Mesenchymal stem cell (in vitro differentiated cells and primary cell): Measurements from ENCODE around the gene GUCA2A.
A peak's percentile ranks its signal among the peaks of the same experiment; 100 is the strongest.

Source experiments
- DNase-seq: peaks from one replicate; pipeline ENCODE4 v3.0.0-alpha.2; 2013
- H2AFZ ChIP-seq: one replicate; pipeline ENCODE4 v1.6.1; 2013; ENCODE audit warnings: low read depth, mild to moderate bottlenecking, control low read depth, inconsistent platforms, low read length, moderate library complexity
- H2AK5ac ChIP-seq: 2 replicates; pipeline ENCODE4 v1.6.1; 2013; ENCODE audit warnings: low read length, moderate library complexity, mild to moderate bottlenecking, inconsistent platforms; ENCODE audit not compliant: severe bottlenecking
- H2BK120ac ChIP-seq: one replicate; pipeline ENCODE4 v1.6.1; 2013; ENCODE audit warnings: low read depth, mild to moderate bottlenecking, inconsistent platforms, low read length, moderate library complexity
- H2BK12ac ChIP-seq, 2 experiments: one replicate each; pipeline ENCODE4 v1.6.1; 2013; ENCODE audit warnings: inconsistent platforms in 2 of 2, low read length in 2 of 2, mild to moderate bottlenecking in 2 of 2, moderate library complexity in 2 of 2, control low read depth in 1 of 2
- H2BK15ac ChIP-seq: one replicate; pipeline ENCODE4 v1.6.1; 2013; ENCODE audit warnings: mild to moderate bottlenecking, low read depth, inconsistent platforms; ENCODE audit not compliant: poor library complexity, severe bottlenecking
- H2BK5ac ChIP-seq: 2 replicates; pipeline ENCODE4 v1.6.1; 2013; ENCODE audit warnings: low read depth, mild to moderate bottlenecking, low read length, control low read depth, inconsistent platforms; ENCODE audit not compliant: poor library complexity, severe bottlenecking
- H3K14ac ChIP-seq, 2 experiments: one replicate each; pipeline ENCODE4 v1.6.1; 2013; ENCODE audit warnings: inconsistent platforms in 2 of 2, low read length in 2 of 2, control low read depth in 1 of 2, mild to moderate bottlenecking in 1 of 2, moderate library complexity in 1 of 2
- H3K18ac ChIP-seq, 2 experiments: one replicate each; pipeline ENCODE4 v1.6.1; 2013; ENCODE audit warnings: inconsistent platforms in 2 of 2, low read length in 2 of 2, control low read depth in 1 of 2, low read depth in 1 of 2, mild to moderate bottlenecking in 1 of 2
- H3K23ac ChIP-seq, 2 experiments: one replicate each; pipeline ENCODE4 v1.6.1; 2013; ENCODE audit warnings: inconsistent platforms in 2 of 2, low read length in 2 of 2, mild to moderate bottlenecking in 2 of 2, moderate library complexity in 2 of 2, control low read depth in 1 of 2
- H3K27ac ChIP-seq: 2 replicates; pipeline ENCODE4 v1.5.1; 2013; ENCODE audit warnings: mild to moderate bottlenecking, moderate library complexity, low read length, control low read depth, inconsistent platforms; ENCODE audit not compliant: poor library complexity, severe bottlenecking
- H3K27me3 ChIP-seq, 2 experiments: 2 replicates each; pipeline versions ENCODE4 v1.6.1 to v1.7.0; 2013; ENCODE audit warnings: low read length in 2 of 2, mild to moderate bottlenecking in 2 of 2, moderate library complexity in 2 of 2, control low read depth in 1 of 2, inconsistent platforms in 1 of 2; ENCODE audit not compliant: control insufficient read depth in 1 of 2, insufficient read depth in 1 of 2
- H3K36me3 ChIP-seq, 2 experiments: 2 replicates each; pipeline versions ENCODE4 v1.6.1 to v1.7.0; 2013; ENCODE audit warnings: low read length in 2 of 2, control low read depth in 1 of 2, inconsistent platforms in 1 of 2, low read depth in 1 of 2, mild to moderate bottlenecking in 1 of 2; ENCODE audit not compliant: insufficient read depth in 2 of 2, control insufficient read depth in 1 of 2
- H3K4ac ChIP-seq, 2 experiments: one replicate each; pipeline ENCODE4 v1.6.1; 2013; ENCODE audit warnings: inconsistent platforms in 2 of 2, low read length in 2 of 2, mild to moderate bottlenecking in 2 of 2, moderate library complexity in 2 of 2, control low read depth in 1 of 2, low read depth in 1 of 2
- H3K4me1 ChIP-seq: 2 replicates; pipeline ENCODE4 v1.6.1; 2013; ENCODE audit warnings: low read depth, low read length, control low read depth; ENCODE audit not compliant: control insufficient read depth, insufficient read depth
- H3K4me2 ChIP-seq: 2 replicates; pipeline ENCODE4 v1.6.1; 2013; ENCODE audit warnings: low read length, mild to moderate bottlenecking, inconsistent platforms; ENCODE audit not compliant: poor library complexity, severe bottlenecking
- H3K4me3 ChIP-seq, 2 experiments: 2 replicates each; pipeline versions ENCODE4 v1.5.1 to v1.7.0; 2013; ENCODE audit warnings: low read length in 2 of 2, mild to moderate bottlenecking in 2 of 2, control low read depth in 1 of 2, low read depth in 1 of 2; ENCODE audit not compliant: insufficient read depth in 1 of 2
- H3K79me1 ChIP-seq: replicated peaks from 2 replicates; pipeline ENCODE4 v1.6.1; 2013; ENCODE audit warnings: mild to moderate bottlenecking, control low read depth, low read length, inconsistent platforms; ENCODE audit not compliant: poor library complexity, severe bottlenecking
- H3K9ac ChIP-seq: 2 replicates; pipeline ENCODE4 v1.7.0; 2013; ENCODE audit warnings: mild to moderate bottlenecking, low read length, moderate library complexity
- H3K9me3 ChIP-seq: 2 replicates; pipeline ENCODE4 v1.7.0; 2013; ENCODE audit warnings: mild to moderate bottlenecking, low read length; ENCODE audit not compliant: control insufficient read depth
- H4K8ac ChIP-seq: one replicate; pipeline ENCODE4 v1.6.1; 2013; ENCODE audit warnings: inconsistent platforms, mild to moderate bottlenecking, low read length, moderate library complexity
- H4K91ac ChIP-seq: one replicate; pipeline ENCODE4 v1.6.1; 2013; ENCODE audit warnings: mild to moderate bottlenecking, low read length, inconsistent platforms
- WGBS: methylation state at CpG from one replicate; pipeline ENCODE4 v1.1.7; 2013; ENCODE audit warnings: mixed read lengths; 5-methylcytosine and 5-hydroxymethylcytosine counted together

The GUCA2A gene

GRCh38 chr1:42183210-42183956 is 18.8 kb upstream of the GUCA2A start:
- Histone ChIP-seq H3K9me3 (no peaks in the 10 kb centered on the region), H3K4me1 (peaks cover 2% of the 10 kb centered on the region), H2AK5ac (no peak overlapping the region), H3K4me3 (no peak overlapping the region), H3K4ac (no peak overlapping the region), H2BK12ac (no peak overlapping the region), H3K36me3 (peaks cover 0 to 67% of the 10 kb centered on the region in 2 experiments), H2BK120ac (no peak overlapping the region), H3K27me3 (no peaks in the 10 kb centered on the region), H3K9ac (no peak overlapping the region), H3K79me1 (peaks cover 15% of the 10 kb centered on the region), H3K18ac (no peak overlapping the region), H3K23ac (no peak overlapping the region), H4K91ac (no peak overlapping the region), H3K4me2 (no peak overlapping the region), H2BK15ac (no peak overlapping the region), H3K14ac (no peak overlapping the region), H2AFZ (no peak overlapping the region), H2BK5ac (no peak overlapping the region), H3K27ac (no peak overlapping the region), H4K8ac (no peak overlapping the region)
- 100% methylated on average over 2 of the region's 7 CpGs for WGBS
- DNase-seq: no peak

- DNase-seq: no peak
- H3K4me3 ChIP-seq: no peak overlapping the region
- H3K27ac ChIP-seq: no peak overlapping the region
- no peak overlapping the region for H2BK12ac ChIP-seq
- H3K4me2 ChIP-seq: no peak overlapping the region
- H2AFZ ChIP-seq: no peak overlapping the region
- H3K23ac ChIP-seq: no peak overlapping the region
- H4K8ac ChIP-seq: no peak overlapping the region
- H3K27me3 ChIP-seq: no peaks in the 10 kb centered on the region
- H3K14ac ChIP-seq: no peak overlapping the region
- no peak overlapping the region for H4K91ac ChIP-seq
- H3K9me3 ChIP-seq: no peaks in the 10 kb centered on the region
- no peak overlapping the region for H2BK15ac ChIP-seq
- no peak overlapping the region for H3K9ac ChIP-seq
- WGBS: 91% methylated on average over 3 of the region's 4 CpGs
- no peak overlapping the region for H3K4ac ChIP-seq
- peaks cover 2% of the 10 kb centered on the region for H3K4me1 ChIP-seq
- H2BK120ac ChIP-seq: no peak overlapping the region
- H3K18ac ChIP-seq: no peak overlapping the region
- H2BK5ac ChIP-seq: no peak overlapping the region
- H3K79me1 ChIP-seq: peaks cover 15% of the 10 kb centered on the region
- H2AK5ac ChIP-seq: no peak overlapping the region
- H3K36me3 ChIP-seq: peaks cover 0 to 53% of the 10 kb centered on the region in 2 experiments
These were observed 17.1 kb upstream of the GUCA2A start for GRCh38 chr1:42181687-42182086.

- Histone ChIP-seq H3K4me2 (no peak overlapping the region), H3K36me3 (peaks cover 0 to 51% of the 10 kb centered on the region in 2 experiments), H3K4me3 (no peak overlapping the region), H3K27me3 (no peaks in the 10 kb centered on the region), H3K4me1 (peaks cover 1% of the 10 kb centered on the region), H2BK12ac (peak overlapping the region in 1 of 2 experiments; percentile 42), H3K79me1 (peaks cover 21% of the 10 kb centered on the region), H4K91ac (no peak overlapping the region), H3K4ac (no peak overlapping the region), H3K23ac (no peak overlapping the region), H3K27ac (no peak overlapping the region), H4K8ac (no peak overlapping the region), H2BK5ac (no peak overlapping the region), H3K9me3 (no peaks in the 10 kb centered on the region), H3K9ac (no peak overlapping the region), H3K18ac (no peak overlapping the region), H2BK15ac (no peak overlapping the region), H2BK120ac (no peak overlapping the region), H3K14ac (no peak overlapping the region), H2AK5ac (no peak overlapping the region), H2AFZ (no peak overlapping the region)
- DNase-seq: no peak
- WGBS: 92% methylated on average over 3 of the region's 4 CpGs
These were observed 15.4 kb upstream of the GUCA2A start for GRCh38 chr1:42179900-42180329.

GRCh38 chr1:42179275-42179674 is 14.7 kb upstream of the GUCA2A start:
- Histone ChIP-seq H3K4me3 (no peak overlapping the region), H2AK5ac (no peak overlapping the region)
- WGBS: no CpG with 5 or more reads among the region's 2 CpGs

More at GRCh38 chr1:42179275-42179674, 14.7 kb upstream of the GUCA2A start:
- Histone ChIP-seq H3K4ac (no peak overlapping the region), H3K4me2 (no peak overlapping the region), H3K23ac (no peak overlapping the region), H4K8ac (no peak overlapping the region), H3K9ac (no peak overlapping the region), H3K18ac (no peak overlapping the region), H3K27me3 (no peaks in the 10 kb centered on the region), H2BK15ac (no peak overlapping the region), H3K4me1 (peaks cover 1% of the 10 kb centered on the region), H3K79me1 (peaks cover 16% of the 10 kb centered on the region), H2BK12ac (no peak overlapping the region), H2BK5ac (no peak overlapping the region), H2BK120ac (no peak overlapping the region), H4K91ac (no peak overlapping the region), H3K14ac (no peak overlapping the region), H3K27ac (no peak overlapping the region), H3K9me3 (no peaks in the 10 kb centered on the region), H2AFZ (no peak overlapping the region), H3K36me3 (peaks cover 0 to 46% of the 10 kb centered on the region in 2 experiments)
- peak; percentile 26 for DNase-seq
